ENCODE results near the gene M1AP. TPM values are rescaled to one million over a fixed set of nuclear protein-coding genes. Genes with fewer than 3 reads are reported as not detected.
"Not testable (repeated sequence)": the region's sequence is repeated elsewhere in the genome, so short reads cannot be mapped to it uniquely, and the experiment has no call there.

M1AP gene
- total RNA-seq, 1 experiment from 2014 or later = not detected

GRCh38 chr2:74632939-74633312 lies 15.2 kb downstream of the M1AP start:
- no peaks in the 10 kb centered on the region; the same call in 1 of the 2 replicates for H3K27me3 ChIP-seq (ENCODE audit: control insufficient read depth, insufficient read depth, low read length)
- in situ Hi-C loops (cut with HindIII; ENCODE audit: low pct_unique_long_range_greater_than_20kb, low sequenced_read_pairs) (no loop called here), intact Hi-C loops (cut with micrococcal nuclease; ENCODE audit: unreplicated experiment) (no loop called here)
- CTCF ChIA-PET = no interaction called here
- no peak overlapping the region for H3K27ac ChIP-seq (ENCODE audit: low read length)
- H3K4me3 ChIP-seq (ENCODE audit: low read depth in 2 of 2, low read length in 2 of 2) = no peak overlapping the region
- no peaks in the 10 kb centered on the region for H3K36me3 ChIP-seq (ENCODE audit: control insufficient read depth, insufficient read depth, low read length)
- POLR2A ChIA-PET = no interaction called here
- DNase-seq (ENCODE audit: low read depth, low spot score) (no peak), ATAC-seq (no peak)
- H3K4me1 ChIP-seq (ENCODE audit: control insufficient read depth, insufficient read depth, low read length) = peaks cover 7% of the 10 kb centered on the region; the same call in 1 of the 2 replicates
- TF ChIP-seq SIN3A (IDR thresholded peaks at IDR 0.05; ENCODE audit: borderline replicate concordance, insufficient read depth, low read depth, low read length) (no peak), POLR2AphosphoS5 (IDR thresholded peaks at IDR 0.05; ENCODE audit: low read depth, low read length) (no peak), TCF7L2 (IDR thresholded peaks at IDR 0.05; ENCODE audit: low read depth, low read length) (no peak), CTCF (IDR thresholded peaks at IDR 0.05) (no peak), REST (IDR thresholded peaks at IDR 0.05; ENCODE audit: insufficient read depth in 1 of 2, low read depth in 2 of 2, low read length in 1 of 2) (no peak)
- BruUV-seq (replicated peaks) = no TSS peak
- no peaks in the 10 kb centered on the region for H3K9me3 ChIP-seq (ENCODE audit: control insufficient read depth, insufficient read depth, low read depth, low read length)

- TF ChIP-seq POLR2AphosphoS5 (IDR thresholded peaks at IDR 0.05; ENCODE audit: low read depth, low read length) = no peak
- no peak for TF ChIP-seq SIN3A (IDR thresholded peaks at IDR 0.05; ENCODE audit: borderline replicate concordance, insufficient read depth, low read depth, low read length)
- TF ChIP-seq CTCF (IDR thresholded peaks at IDR 0.05) = no peak
- TF ChIP-seq REST (IDR thresholded peaks at IDR 0.05; ENCODE audit: insufficient read depth in 1 of 2, low read depth in 2 of 2, low read length in 1 of 2) = no peak
- TF ChIP-seq TCF7L2 (IDR thresholded peaks at IDR 0.05; ENCODE audit: low read depth, low read length) = no peak
- ATAC-seq = peak; percentile 82
- Histone ChIP-seq H3K36me3 (ENCODE audit: control insufficient read depth, insufficient read depth, low read length) (no peaks in the 10 kb centered on the region), H3K4me1 (ENCODE audit: control insufficient read depth, insufficient read depth, low read length) (peaks cover 7% of the 10 kb centered on the region; the same call in 1 of the 2 replicates), H3K9me3 (ENCODE audit: control insufficient read depth, insufficient read depth, low read depth, low read length) (no peaks in the 10 kb centered on the region), H3K4me3 (ENCODE audit: low read depth in 2 of 2, low read length in 2 of 2) (no peak overlapping the region), H3K27ac (ENCODE audit: low read length) (peak overlapping the region; percentile 13; the same call in 1 of the 2 replicates), H3K27me3 (ENCODE audit: control insufficient read depth, insufficient read depth, low read length) (no peaks in the 10 kb centered on the region; the same call in 1 of the 2 replicates)
- intact Hi-C loops (cut with micrococcal nuclease; ENCODE audit: unreplicated experiment) = no loop called here
- DNase-seq (ENCODE audit: low read depth, low spot score) = no peak
- in situ Hi-C loops (cut with HindIII; ENCODE audit: low pct_unique_long_range_greater_than_20kb, low sequenced_read_pairs) = no loop called here
- CTCF ChIA-PET = no interaction called here
- POLR2A ChIA-PET = no interaction called here
- no TSS peak for BruUV-seq (replicated peaks)
Measured at GRCh38 chr2:74632209-74632938, 15.8 kb downstream of the M1AP start.

GRCh38 chr2:74630454-74630853 lies 17.7 kb downstream of the M1AP start:
- DNase-seq (ENCODE audit: low read depth, low spot score); H3K9me3 ChIP-seq (ENCODE audit: control insufficient read depth, insufficient read depth, low read depth, low read length); BruUV-seq (replicated peaks); ATAC-seq; POLR2A ChIA-PET; H3K4me3 ChIP-seq (ENCODE audit: low read depth in 2 of 2, low read length in 2 of 2); intact Hi-C loops (cut with micrococcal nuclease; ENCODE audit: unreplicated experiment); H3K27me3 ChIP-seq (ENCODE audit: control insufficient read depth, insufficient read depth, low read length); CTCF ChIA-PET; H3K27ac ChIP-seq (ENCODE audit: low read length); H3K4me1 ChIP-seq (ENCODE audit: control insufficient read depth, insufficient read depth, low read length); H3K36me3 ChIP-seq (ENCODE audit: control insufficient read depth, insufficient read depth, low read length); in situ Hi-C loops (cut with HindIII; ENCODE audit: low pct_unique_long_range_greater_than_20kb, low sequenced_read_pairs): not testable (repeated sequence)

All from Panc1 (cell line).